Stimulated activated CD8-positive, alpha-beta memory T cell treated with anti-CD3 and anti-CD28 coated beads, Interleukin-12 subunit alpha, Interleukin-12 subunit beta, amount 100 ng/mL, for 1 hour (primary cell): Measurements from ENCODE around the gene E2F6.

Source experiments
- DNase-seq: peaks from one replicate; pipeline ENCODE4 v3.0.0-alpha.2; 2020; ENCODE audit warnings: low read depth

The E2F6 gene

DNA sequence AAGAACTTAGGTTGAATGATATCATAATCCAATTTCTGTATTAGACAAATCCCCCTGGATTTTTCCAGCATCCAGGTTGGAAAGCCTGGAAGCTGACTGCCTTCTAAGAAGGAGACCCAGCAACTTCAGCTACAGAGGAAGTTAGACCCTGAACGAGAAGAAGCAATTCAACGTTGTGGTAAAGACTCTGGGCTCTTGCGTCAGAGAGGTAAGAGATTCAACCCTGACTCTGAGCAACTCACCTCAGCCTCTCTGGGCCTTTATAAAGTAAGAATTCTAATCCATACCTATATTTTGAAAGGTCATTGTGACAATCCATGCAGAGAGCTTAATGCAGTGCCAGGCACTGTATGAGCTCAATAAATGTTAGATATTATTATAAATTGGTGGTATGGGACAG is 9.7 kb downstream of the E2F6 start:
- DNase-seq = no peak

GRCh38 chr2:11454824-11455223 is 11.1 kb downstream of the E2F6 start:
- DNase-seq = no peak

GRCh38 chr2:11450791-11451190 is 15.2 kb downstream of the E2F6 start:
- DNase-seq = no peak

DNA sequence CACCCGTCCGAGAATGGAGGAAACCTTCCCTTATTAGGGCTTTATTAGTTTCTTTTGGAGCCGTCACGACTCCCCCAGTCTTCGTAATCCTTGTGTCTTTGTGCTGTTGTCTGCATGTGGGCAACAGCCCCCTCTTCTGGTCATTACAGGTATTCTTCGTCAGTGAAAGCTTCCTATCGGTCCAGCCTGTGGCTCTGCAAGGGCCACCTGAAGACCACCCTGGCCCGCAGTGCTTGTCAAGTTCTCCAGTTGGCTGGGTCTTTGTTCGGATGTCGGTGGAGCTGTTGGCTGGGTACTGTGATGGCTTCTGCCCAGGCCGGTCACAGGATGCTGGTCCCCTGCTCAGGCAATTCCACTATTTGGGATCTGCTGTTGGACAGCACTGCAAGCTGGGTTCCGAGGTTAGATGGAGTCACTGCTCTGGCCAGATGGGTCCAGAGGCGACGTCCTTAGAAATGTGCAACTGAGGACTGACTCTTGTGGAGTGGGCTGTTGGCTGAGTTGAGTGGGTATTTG is 19.2 kb downstream of the E2F6 start:
- DNase-seq = peak; percentile 10

- no peak for DNase-seq
Measured at GRCh38 chr2:11444737-11445136, 21.2 kb downstream of the E2F6 start.

DNA sequence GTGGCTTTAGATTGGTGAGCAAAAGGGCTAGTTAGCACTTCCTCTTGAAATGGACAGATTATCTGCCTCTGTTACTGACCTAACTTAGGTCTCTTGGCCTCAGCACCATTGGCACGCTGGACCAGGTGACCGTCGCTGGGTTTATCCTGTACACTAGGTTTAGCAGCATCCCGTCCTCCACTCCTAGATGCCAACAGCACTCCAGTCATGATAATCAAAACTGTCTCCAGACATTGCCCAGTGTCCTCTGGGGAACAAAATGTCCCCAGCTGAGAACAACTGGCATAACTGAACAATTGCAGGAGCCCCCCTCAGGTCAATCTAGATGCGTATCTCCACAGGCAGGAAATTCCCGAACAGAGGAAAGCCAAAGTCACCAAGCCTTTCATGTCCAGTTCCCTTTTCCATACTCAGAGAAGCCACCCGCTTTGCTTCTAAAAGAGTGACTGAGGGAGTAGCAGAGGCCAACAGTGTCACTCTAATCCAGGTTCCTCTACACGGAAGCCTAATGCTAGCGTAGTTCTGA is 27.3 kb downstream of the E2F6 start:
- DNase-seq = no peak

- DNase-seq = no peak
Measured at GRCh38 chr2:11437602-11438001, 28.4 kb downstream of the E2F6 start.

DNA sequence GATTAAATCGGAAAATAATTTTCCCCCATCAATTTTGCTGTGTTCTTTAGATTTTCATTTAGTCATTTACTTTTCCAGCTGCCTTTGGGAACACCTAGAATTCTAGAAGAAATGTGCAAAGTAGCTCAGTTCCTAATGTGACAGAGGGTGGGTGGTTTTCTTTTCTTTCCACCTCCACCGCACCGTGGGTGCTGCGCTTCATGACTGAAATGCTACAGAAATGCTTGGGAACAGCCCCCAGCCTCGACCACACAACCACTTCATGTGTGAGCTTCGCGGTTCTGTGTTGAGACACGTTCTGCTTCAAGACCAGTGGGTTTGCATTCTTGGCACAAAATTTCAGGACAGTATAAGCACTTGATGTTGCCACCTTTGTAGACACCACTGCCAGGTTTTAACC is 30.9 kb downstream of the E2F6 start:
- DNase-seq = no peak

GRCh38 chr2:11434443-11434842 is 31.5 kb downstream of the E2F6 start:
- no peak for DNase-seq

DNA sequence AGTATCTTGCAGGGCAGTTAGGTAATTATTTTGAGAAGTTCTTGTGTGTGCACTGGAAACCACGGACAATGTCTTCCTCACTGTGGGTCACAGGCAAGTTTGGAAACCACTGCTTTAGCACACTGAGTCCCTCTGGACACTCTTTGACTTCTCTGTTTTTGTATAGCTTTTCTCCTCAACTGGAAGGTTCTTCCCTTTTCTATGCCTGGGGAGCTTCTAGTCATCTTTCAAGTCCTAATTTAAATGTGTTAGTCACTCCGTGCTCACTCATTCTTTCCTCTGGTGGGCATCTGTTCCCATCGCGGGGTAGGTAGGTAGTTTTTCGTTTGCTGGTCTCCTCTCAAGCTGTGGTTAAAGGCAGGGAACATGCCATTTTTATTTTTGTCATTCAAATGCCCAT is 32.1 kb downstream of the E2F6 start:
- no peak for DNase-seq

DNA sequence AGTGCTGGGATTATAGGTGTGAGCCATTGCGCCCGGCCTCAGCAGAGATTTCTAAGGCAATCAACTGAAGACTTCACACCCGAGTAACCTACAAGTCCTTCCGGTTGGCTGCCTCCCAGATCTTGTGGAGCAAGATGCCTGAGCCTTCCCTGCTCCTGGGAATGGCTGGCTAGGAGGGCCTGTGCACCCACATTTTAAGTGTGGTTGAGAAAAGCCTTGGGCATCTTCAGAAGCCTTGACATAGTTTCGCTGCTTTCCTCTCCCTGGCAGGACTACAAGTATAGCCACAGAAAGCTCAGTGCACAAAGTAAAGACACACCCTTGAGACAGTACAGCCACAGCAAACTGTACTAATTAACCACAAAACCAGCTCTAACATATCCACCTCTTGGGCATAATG is 35.2 kb downstream of the E2F6 start:
- DNase-seq = no peak

DNA sequence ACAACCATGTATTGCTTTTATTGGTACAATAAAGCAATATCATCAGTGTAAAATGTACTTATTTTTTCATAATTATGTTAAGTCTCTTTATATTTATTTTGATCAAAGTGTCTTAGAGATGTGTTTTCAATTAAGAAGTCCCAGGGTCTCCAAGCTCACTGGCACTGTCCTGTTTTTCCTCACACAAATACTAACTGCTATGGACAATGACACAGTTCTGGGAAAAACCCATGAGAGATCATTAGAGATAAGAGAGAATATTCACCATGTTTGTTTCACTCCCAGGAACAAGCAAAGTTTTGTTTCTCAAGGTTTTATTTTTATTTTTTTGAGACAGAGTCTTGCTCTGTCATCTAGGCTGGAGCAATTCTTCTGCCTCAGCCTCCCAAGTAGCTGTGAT is 38.7 kb downstream of the E2F6 start:
- no peak for DNase-seq

- no peak for DNase-seq
Measured at GRCh38 chr2:11422901-11423435, 43.0 kb downstream of the E2F6 start.

DNA sequence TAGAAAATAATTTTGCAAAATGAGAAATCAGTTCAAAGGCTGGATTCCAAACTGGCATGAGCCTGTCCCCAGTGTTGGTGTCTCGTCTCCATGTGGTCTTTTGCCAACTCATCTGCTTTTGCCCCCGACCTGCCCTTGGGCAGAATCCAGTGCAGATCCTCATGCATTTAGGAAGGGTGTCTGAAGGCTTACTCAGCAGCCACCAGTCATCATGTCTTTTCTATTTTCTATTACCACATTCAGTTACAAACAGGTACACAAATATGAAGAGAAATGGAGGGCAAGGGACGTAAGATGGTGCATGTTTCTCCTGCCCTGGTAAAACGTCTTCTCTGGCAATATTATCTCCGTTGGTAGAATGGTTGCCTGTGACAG is 43.5 kb downstream of the E2F6 start:
- no peak for DNase-seq

DNA sequence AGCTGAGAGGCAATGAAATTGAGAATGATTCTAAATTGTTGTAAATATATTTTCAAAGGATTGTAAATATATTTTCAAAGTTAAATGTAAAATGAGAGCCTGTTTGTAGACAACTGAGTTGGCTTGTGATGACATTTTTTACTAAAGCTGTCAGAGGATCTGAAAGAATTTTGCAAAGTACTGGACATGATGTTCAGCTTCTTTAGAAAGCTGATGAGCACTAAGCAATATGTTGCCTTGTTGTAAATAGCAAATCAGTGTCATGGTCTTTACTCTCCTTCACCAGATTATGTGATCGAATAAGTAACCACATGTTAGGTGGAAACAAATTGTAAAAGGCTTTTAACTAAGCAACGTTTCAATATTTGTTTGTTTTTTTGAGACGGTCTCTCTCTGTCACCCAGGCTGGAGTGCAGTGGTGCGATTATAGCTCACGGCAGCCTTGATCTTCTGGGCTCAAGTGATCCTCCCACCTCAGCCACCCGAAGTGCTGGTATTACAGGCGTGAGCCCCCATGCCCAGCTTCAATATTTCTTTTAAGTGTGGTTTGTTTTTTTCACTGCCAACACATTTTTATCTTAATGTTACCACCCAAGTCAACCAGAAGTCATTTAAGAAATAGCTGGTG is 44.0 kb downstream of the E2F6 start:
- DNase-seq = no peak

GRCh38 chr2:11420671-11421070 is 45.3 kb downstream of the E2F6 start:
- no peak for DNase-seq

DNA sequence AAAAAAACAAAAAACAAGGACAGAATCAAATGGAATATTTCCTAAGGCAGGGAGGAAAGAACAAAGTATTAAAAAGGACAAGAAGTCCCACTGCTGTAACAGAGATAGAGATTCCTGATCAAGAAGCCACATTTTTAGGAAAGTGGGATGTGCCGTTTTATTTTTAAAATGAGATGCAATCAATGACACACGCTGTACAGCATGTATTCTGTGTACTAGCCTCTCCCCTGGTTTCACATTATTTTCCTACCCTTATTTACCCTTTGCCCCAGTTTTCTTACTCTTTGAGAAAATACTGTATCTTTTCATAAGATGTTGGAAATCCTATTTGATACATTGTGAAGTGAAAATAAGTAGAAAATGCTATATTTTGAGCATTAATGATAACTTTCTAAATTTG is 45.8 kb downstream of the E2F6 start:
- DNase-seq = no peak

GRCh38 chr2:11419781-11420180 is 46.2 kb downstream of the E2F6 start:
- no peak for DNase-seq

- no peak for DNase-seq
Measured at GRCh38 chr2:11417946-11418585, 47.9 kb downstream of the E2F6 start.

DNA sequence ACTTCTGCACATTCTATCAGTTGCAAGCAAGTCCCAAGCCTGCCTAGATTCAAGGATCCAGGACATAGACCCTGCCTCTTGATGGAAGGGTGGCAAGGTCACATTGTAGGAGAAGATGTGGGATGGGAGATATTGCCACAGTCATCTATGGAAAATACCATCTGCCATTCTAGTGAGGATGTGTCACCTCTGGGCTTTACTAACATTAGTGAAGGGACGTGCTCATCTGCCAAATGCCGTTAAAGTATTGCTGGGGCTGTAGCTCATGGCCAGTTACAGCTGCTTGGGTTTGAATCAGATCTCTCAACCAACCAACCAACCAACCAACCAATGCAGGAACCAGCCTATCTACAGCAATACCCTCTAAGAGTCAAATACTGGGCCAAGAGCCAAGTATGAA is 49.0 kb downstream of the E2F6 start:
- no peak for DNase-seq

GRCh38 chr2:11416186-11416585 is 49.8 kb downstream of the E2F6 start:
- DNase-seq = no peak

DNA sequence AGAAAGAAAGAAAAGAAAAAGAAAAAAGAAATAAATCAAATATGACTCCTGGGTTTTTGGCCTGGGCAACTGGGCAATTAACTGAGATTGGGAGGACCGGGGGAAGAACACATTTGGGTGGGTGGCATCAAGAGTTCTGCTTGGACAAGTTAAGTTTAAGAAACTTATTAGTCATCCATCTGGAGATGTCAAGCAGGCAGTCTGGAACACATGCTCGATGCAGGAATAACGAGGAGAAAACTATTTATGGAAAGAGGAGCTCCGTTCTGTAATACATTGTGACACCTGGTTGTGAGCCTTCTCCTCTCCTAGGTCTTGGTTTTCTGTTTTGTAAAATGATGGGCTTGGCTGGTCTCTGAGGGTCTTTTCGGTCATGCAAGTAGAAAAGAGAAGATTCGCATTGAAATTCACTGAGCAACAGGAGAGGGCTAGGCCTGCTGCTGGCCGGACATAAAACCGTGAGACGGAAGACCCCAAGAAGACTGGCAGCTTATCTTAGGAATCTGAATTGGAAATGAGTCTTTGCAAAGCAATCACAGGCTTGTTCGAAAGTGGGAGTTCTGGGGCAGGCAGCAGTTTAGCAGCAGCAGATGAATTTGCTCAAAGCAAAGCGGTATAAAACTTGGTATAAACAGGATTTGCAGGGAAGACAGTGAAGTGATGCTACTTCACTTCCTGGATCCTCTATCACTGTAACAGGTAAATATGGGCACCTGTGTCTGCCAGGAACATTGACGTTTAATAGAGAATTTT is 51.4 kb downstream of the E2F6 start:
- no peak for DNase-seq

- DNase-seq = no peak
Measured at GRCh38 chr2:11412449-11412810, 53.5 kb downstream of the E2F6 start.
